ENCODE measurements around the gene RCN2. TPM values are rescaled to one million over a fixed set of nuclear protein-coding genes. Genes with fewer than 3 reads are reported as not detected.

Gene RCN2
- total RNA-seq, 4 donors from 2014 or later = 37.8 to 66.9 (median 49.7) TPM

GRCh38 chr15:76936671-76937070 lies 5.1 kb downstream of the RCN2 start:
- H3K4me1 ChIP-seq = peaks cover 0 to 29% (median 3%) of the 10 kb centered on the region in 3 donors
- H3K27me3 ChIP-seq = no peaks in the 10 kb centered on the region
- no peak overlapping the region for H3K4me3 ChIP-seq
- WGBS, 2 donors (ENCODE audit: low coverage in 1 of 2) = 71 to 90% methylated on average over 3 of the region's 3 CpGs
- ATAC-seq = no peak
- no peak for TF ChIP-seq CTCF (IDR thresholded peaks at IDR 0.05)
- TF ChIP-seq EP300 (IDR thresholded peaks at IDR 0.05) = no peak
- H3K36me3 ChIP-seq = peaks cover 0 to 54% of the 10 kb centered on the region in 2 donors
- H3K27ac ChIP-seq = no peak overlapping the region
- H3K9me3 ChIP-seq = no peaks in the 10 kb centered on the region

GRCh38 chr15:76938752-76939151 lies 7.2 kb downstream of the RCN2 start:
- Histone ChIP-seq H3K4me1 (peaks cover 0 to 11% (median 0%) of the 10 kb centered on the region in 3 donors), H3K27me3 (no peaks in the 10 kb centered on the region), H3K4me3 (no peak overlapping the region), H3K9me3 (no peaks in the 10 kb centered on the region), H3K27ac (no peak overlapping the region), H3K36me3 (peaks cover 0 to 47% of the 10 kb centered on the region in 2 donors)
- TF ChIP-seq POLR2A (IDR thresholded peaks at IDR 0.05) = no peak
- no peak for TF ChIP-seq EP300 (IDR thresholded peaks at IDR 0.05)
- TF ChIP-seq POLR2AphosphoS5 (IDR thresholded peaks at IDR 0.05) = no peak
- TF ChIP-seq CTCF (IDR thresholded peaks at IDR 0.05) = no peak
- WGBS, 2 donors (ENCODE audit: low coverage in 1 of 2) = 88 to 98% methylated on average over 2 to 5 of the region's 5 CpGs
- ATAC-seq = no peak

DNA sequence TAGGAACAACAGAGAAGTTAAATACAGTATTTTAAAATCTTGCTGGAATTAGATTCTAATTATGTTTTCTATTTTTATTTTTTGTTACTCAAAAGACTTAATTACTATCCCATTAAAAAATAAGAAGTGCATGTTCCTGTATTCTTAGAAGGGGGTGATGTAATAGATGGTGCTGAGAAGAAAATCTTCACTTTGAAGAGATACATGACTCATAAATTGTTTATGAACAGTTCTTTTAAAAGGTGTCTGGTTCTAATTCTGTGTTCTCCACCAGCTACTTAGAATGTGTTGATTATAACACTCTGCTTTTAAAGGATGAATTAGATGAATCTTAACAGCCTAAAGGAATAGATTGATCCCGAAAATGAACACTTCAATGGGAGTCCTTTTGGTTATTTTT lies 8.2 kb downstream of the RCN2 start:
- ATAC-seq = no peak
- TF ChIP-seq CTCF (IDR thresholded peaks at IDR 0.05) = no peak
- TF ChIP-seq POLR2A (IDR thresholded peaks at IDR 0.05) = no peak
- TF ChIP-seq EP300 (IDR thresholded peaks at IDR 0.05) = no peak
- no peak for TF ChIP-seq POLR2AphosphoS5 (IDR thresholded peaks at IDR 0.05)
- Histone ChIP-seq H3K36me3 (peaks cover 0 to 46% of the 10 kb centered on the region in 2 donors), H3K27ac (no peak overlapping the region), H3K27me3 (no peaks in the 10 kb centered on the region), H3K4me3 (no peak overlapping the region), H3K4me1 (peaks cover 0 to 8% (median 0%) of the 10 kb centered on the region in 3 donors), H3K9me3 (no peaks in the 10 kb centered on the region)
- 0% methylated on average over 1 of the region's 1 CpG for WGBS, 2 donors (ENCODE audit: low coverage in 1 of 2)

DNA sequence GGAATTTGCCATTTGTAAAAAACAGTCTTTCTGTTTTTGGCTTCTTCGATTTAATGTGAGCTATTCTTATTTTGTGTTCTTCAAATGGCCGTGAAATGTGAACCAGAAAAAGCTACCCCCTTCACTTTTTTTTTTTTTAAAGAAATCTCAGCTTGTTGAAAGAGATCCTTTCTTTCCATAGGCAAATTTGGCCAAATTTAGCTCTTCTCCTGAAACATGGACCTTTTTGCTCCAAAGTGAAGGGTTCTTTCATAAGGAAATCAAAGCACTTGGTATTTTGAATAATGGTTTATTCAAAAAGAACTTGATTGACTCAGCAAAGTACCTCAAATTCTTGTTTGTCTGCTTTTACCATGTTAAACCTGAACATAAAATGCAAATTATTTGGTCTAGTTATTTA lies 10.1 kb downstream of the RCN2 start:
- no peak for TF ChIP-seq CTCF (IDR thresholded peaks at IDR 0.05)
- TF ChIP-seq EP300 (IDR thresholded peaks at IDR 0.05) = no peak
- TF ChIP-seq POLR2A (IDR thresholded peaks at IDR 0.05) = no peak
- TF ChIP-seq POLR2AphosphoS5 (IDR thresholded peaks at IDR 0.05) = no peak
- 67% methylated on average over 2 of the region's 2 CpGs for WGBS, 2 donors (ENCODE audit: low coverage in 1 of 2)
- H3K36me3 ChIP-seq = peaks cover 0 to 27% of the 10 kb centered on the region in 2 donors
- H3K27me3 ChIP-seq = no peaks in the 10 kb centered on the region
- H3K27ac ChIP-seq = no peak overlapping the region
- H3K9me3 ChIP-seq = no peaks in the 10 kb centered on the region
- peaks cover 0 to 21% (median 0%) of the 10 kb centered on the region in 3 donors for H3K4me1 ChIP-seq
- no peak overlapping the region for H3K4me3 ChIP-seq
- no peak for ATAC-seq

DNA sequence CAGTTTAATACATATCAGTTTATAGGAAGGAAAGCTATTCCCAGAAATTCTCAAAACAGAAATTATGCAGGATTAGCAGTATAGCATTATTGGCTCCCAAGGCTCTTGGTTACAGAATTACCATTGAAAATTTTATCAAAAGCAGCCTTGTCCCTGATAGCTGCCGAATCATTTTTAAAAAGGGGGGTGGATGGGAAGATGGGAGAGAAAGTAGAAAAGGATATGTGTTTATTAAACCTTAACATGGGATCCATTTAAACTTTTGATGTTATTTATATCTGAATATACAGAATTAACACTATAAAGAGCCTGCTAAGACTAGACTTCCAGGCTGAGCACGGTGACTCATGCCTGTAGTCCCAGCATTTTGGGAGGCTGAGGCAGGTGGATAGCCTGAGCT lies 10.8 kb downstream of the RCN2 start:
- Histone ChIP-seq H3K4me1 (peaks cover 0 to 21% (median 0%) of the 10 kb centered on the region in 3 donors), H3K9me3 (no peaks in the 10 kb centered on the region), H3K27me3 (no peaks in the 10 kb centered on the region), H3K4me3 (no peak overlapping the region), H3K36me3 (peaks cover 3 to 23% of the 10 kb centered on the region in 2 donors), H3K27ac (no peak overlapping the region)
- 60 to 65% methylated on average over 2 of the region's 2 CpGs for WGBS, 2 donors (ENCODE audit: low coverage in 1 of 2)
- ATAC-seq = no peak
- TF ChIP-seq POLR2AphosphoS5 (IDR thresholded peaks at IDR 0.05) = no peak
- no peak for TF ChIP-seq CTCF (IDR thresholded peaks at IDR 0.05)
- no peak for TF ChIP-seq EP300 (IDR thresholded peaks at IDR 0.05)
- TF ChIP-seq POLR2A (IDR thresholded peaks at IDR 0.05) = no peak

Measured in gastroesophageal sphincter (tissue), 4 donors.